BJ (cell line): ENCODE measurements around the gene BRWD1. TPM values are rescaled to one million over a fixed set of nuclear protein-coding genes. Genes with fewer than 3 reads are reported as not detected.
A peak's percentile ranks its signal among the peaks of the same experiment; 100 is the strongest.

Experiments used
- CTCF ChIA-PET: fragments of 350-600 bp; formaldehyde crosslinking; extraction: SDS; loops from one replicate; lab custom pipeline; 2021; ENCODE audit warnings: antibody characterized with exemption, inconsistent platforms; lab: Yijun Ruan, JAX
- POLR2A ChIA-PET: fragments of 300-600 bp; sonication (Branson Sonifier 250); formaldehyde crosslinking; extraction: SDS; loops from one replicate; lab custom pipeline; 2021; ENCODE audit warnings: antibody characterized with exemption; lab: Charles Lee
- DNase-seq: peaks from one replicate; pipeline ENCODE4 v3.0.0-alpha.2; 2011; ENCODE audit warnings: low read depth
- H3K27me3 ChIP-seq: 2 replicates; pipeline ENCODE4 v1.6.0; 2011; ENCODE audit warnings: low read length; ENCODE audit not compliant: control insufficient read depth, insufficient read depth
- H3K36me3 ChIP-seq: 2 replicates; pipeline ENCODE4 v1.5.1; 2011; ENCODE audit warnings: low read length; ENCODE audit not compliant: control insufficient read depth, insufficient read depth
- H3K4me3 ChIP-seq: 2 replicates; pipeline ENCODE4 v1.5.1; 2011; ENCODE audit warnings: low read depth, mild to moderate bottlenecking, control low read depth, low read length
- CTCF ChIP-seq: IDR thresholded peaks from 2 replicates; pipeline ENCODE4 v1.5.1; 2011; ENCODE audit warnings: low read depth, mild to moderate bottlenecking, control low read depth, inconsistent platforms, low read length, moderate library complexity; ENCODE audit not compliant: insufficient read depth
- polyA plus RNA-seq: library from polyadenylated mRNA; depleted of rRNA; stranded (reverse); fragments of >200 nt; gene quantifications from 2 replicates; pipeline ENCODE4 v1.2.3, GENCODE V29; 2011

The BRWD1 gene
- polyA plus RNA-seq, 1 experiment, result 5.9 TPM

GRCh38 chr21:39349211-39350093 is 36.0 kb upstream of the BRWD1 start:
- CTCF ChIA-PET, result interaction anchor here (1.0 to 1.3 kb wide), 2 partner anchors 13 to 38 kb away, joined by 3 to 5 read pairs; no protein-coding TSS in a partner anchor
- peak; percentile 62 for DNase-seq
- peak overlapping the region; percentile 36 for H3K4me3 ChIP-seq
- no peak for TF ChIP-seq CTCF
- peaks cover 3% of the 10 kb centered on the region for H3K36me3 ChIP-seq
- no peaks in the 10 kb centered on the region for H3K27me3 ChIP-seq
- POLR2A ChIA-PET, result no interaction called here

- Histone ChIP-seq H3K36me3 (peaks cover 6% of the 10 kb centered on the region), H3K27me3 (no peaks in the 10 kb centered on the region), H3K4me3 (peak within 1 kb of the TSS; percentile 91)
- no peak for DNase-seq
- CTCF ChIA-PET, result interaction anchor here (0.6 to 2.4 kb wide), 5 partner anchors 14 to 85 kb away, joined by 3 to 7 read pairs (median 4); no protein-coding TSS in a partner anchor
- TF ChIP-seq CTCF, result no peak
- POLR2A ChIA-PET, result no interaction called here
Observed at GRCh38 chr21:39348355-39349210, 35.2 kb upstream of the BRWD1 start, which contains the start of gene HMGN1. HMGN1 (minus strand) TSS chr21:39349088; CDS start chr21:39348917, 171 bp downstream.

DNA sequence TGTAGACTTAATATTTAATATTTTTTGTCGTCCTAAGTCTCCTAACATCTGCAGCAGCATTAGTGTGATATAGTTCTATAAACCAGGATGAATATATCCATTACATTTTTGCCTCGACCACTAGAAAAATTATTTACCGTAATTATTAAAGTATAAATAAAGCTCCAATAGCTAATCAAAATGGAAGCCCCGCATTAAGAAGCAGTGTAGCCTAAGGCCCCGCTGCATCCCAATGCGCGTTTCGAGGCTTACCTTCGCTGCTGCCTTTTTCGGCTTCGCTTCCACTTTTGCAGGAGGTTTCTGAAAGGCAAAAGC is 34.6 kb upstream of the BRWD1 start:
- H3K4me3 ChIP-seq, result peak overlapping the region; percentile 91
- DNase-seq, result no peak
- H3K27me3 ChIP-seq, result no peaks in the 10 kb centered on the region
- ChIA-PET CTCF (interaction anchor here (0.6 to 2.4 kb wide), 4 partner anchors 26 to 85 kb away, joined by 4 to 7 read pairs (median 4); no protein-coding TSS in a partner anchor), POLR2A (no interaction called here)
- H3K36me3 ChIP-seq, result peaks cover 10% of the 10 kb centered on the region
- no peak for TF ChIP-seq CTCF

DNA sequence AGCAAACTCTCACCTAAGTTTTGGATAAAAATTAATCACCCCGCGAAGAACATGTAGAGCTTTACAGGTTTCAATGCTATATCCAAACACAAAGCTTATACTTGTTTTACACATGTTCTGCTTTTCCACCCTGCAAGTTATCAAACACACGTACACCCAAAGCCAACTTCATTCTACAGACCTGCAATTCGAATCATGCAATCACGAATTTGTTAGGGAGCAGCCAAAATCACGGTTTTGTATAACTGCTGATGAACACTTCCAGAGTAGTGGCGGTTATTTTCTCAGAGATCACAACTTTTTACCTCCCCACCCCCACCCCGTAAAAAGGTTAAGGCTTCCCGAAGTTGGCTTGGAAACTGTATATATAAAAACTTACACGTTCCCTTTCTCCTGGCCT is 34.1 kb upstream of the BRWD1 start:
- DNase-seq, result no peak
- Histone ChIP-seq H3K27me3 (no peaks in the 10 kb centered on the region), H3K36me3 (peaks cover 10% of the 10 kb centered on the region), H3K4me3 (peak overlapping the region; percentile 91)
- TF ChIP-seq CTCF, result no peak
- ChIA-PET CTCF (interaction anchor here (1.7 to 2.4 kb wide), 3 partner anchors 26 to 40 kb away, joined by 4 to 7 read pairs (median 5); no protein-coding TSS in a partner anchor), POLR2A (no interaction called here)
